ENCODE measurements around the gene ERO1B.

ERO1B gene

GRCh38 chr1:236282719-236283118, 961 bp upstream of the ERO1B start:
- H3K4me3 ChIP-seq (ENCODE audit: low read length) = peak overlapping the region; percentile 88
- TF ChIP-seq ZNF274 (IDR thresholded peaks at IDR 0.05; ENCODE audit: low read depth, low read length) = no peak

GRCh38 chr1:236282425-236282716, 613 bp upstream of the ERO1B start:
- TF ChIP-seq ZNF274 (IDR thresholded peaks at IDR 0.05; ENCODE audit: low read depth, low read length) = no peak
- peak overlapping the region; percentile 88 for H3K4me3 ChIP-seq (ENCODE audit: low read length)

- no peak for TF ChIP-seq ZNF274 (IDR thresholded peaks at IDR 0.05; ENCODE audit: low read depth, low read length)
- H3K4me3 ChIP-seq (ENCODE audit: low read length) = peak overlapping the region; percentile 98
These were observed 532 bp downstream of the ERO1B start for GRCh38 chr1:236281198-236281653.

- H3K4me3 ChIP-seq (ENCODE audit: low read length) = peak overlapping the region; percentile 98
- no peak for TF ChIP-seq ZNF274 (IDR thresholded peaks at IDR 0.05; ENCODE audit: low read depth, low read length)
These were observed 1.1 kb downstream of the ERO1B start for GRCh38 chr1:236280438-236281197.

DNA sequence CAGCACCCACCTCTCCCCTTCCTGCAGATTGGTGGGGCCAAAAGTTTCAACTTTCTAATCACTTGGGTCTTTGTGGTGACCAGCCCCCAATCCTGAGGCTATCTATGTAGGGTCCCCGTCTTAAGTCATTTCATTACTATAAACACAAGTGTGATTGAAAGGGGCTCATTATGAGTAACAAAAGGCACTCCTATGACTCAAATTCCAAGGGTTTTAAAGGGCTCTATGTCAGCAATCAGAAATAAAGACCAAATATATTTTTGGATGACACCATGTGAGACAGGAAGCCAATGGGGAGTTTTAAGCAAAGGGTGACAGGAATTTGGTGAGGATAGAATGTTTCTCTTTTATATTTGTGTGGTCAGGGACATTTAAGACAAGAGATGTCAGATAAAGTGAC, 6.2 kb downstream of the ERO1B start:
- H3K4me3 ChIP-seq (ENCODE audit: low read length) = no peak overlapping the region
- no peak for TF ChIP-seq ZNF274 (IDR thresholded peaks at IDR 0.05; ENCODE audit: low read depth, low read length)

GRCh38 chr1:236275061-236275460, 6.7 kb downstream of the ERO1B start:
- H3K4me3 ChIP-seq (ENCODE audit: low read length) = no peak overlapping the region
- TF ChIP-seq ZNF274 (IDR thresholded peaks at IDR 0.05; ENCODE audit: low read depth, low read length) = no peak

GRCh38 chr1:236273358-236273757, 8.4 kb downstream of the ERO1B start:
- H3K4me3 ChIP-seq (ENCODE audit: low read length) = no peak overlapping the region
- TF ChIP-seq ZNF274 (IDR thresholded peaks at IDR 0.05; ENCODE audit: low read depth, low read length) = no peak

- no peak for TF ChIP-seq ZNF274 (IDR thresholded peaks at IDR 0.05; ENCODE audit: low read depth, low read length)
- H3K4me3 ChIP-seq (ENCODE audit: low read length) = no peak overlapping the region
These were observed 12.3 kb downstream of the ERO1B start for GRCh38 chr1:236269439-236269838.

GRCh38 chr1:236261898-236262297, 19.9 kb downstream of the ERO1B start:
- no peak overlapping the region for H3K4me3 ChIP-seq (ENCODE audit: low read length)
- no peak for TF ChIP-seq ZNF274 (IDR thresholded peaks at IDR 0.05; ENCODE audit: low read depth, low read length)

GRCh38 chr1:236261033-236261432, 20.7 kb downstream of the ERO1B start:
- no peak for TF ChIP-seq ZNF274 (IDR thresholded peaks at IDR 0.05; ENCODE audit: low read depth, low read length)
- no peak overlapping the region for H3K4me3 ChIP-seq (ENCODE audit: low read length)

DNA sequence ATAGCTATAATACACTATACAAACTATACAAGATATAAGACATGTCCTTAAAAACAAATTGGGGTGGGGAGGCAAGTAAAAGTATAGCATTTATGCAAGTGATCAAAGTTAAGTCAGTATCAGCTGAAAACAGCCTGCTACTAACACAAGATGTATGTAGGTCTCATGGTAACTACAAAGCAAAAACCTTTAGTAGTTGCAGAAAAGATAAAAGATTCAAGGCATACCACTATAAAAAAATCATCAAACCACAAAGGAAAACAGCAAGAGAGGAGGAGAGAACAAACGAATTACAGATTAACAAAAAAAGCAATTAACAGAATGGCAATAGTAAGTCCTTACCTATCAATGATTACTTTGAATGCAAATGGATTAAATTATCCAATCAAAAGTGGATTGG, 22.7 kb downstream of the ERO1B start:
- H3K4me3 ChIP-seq (ENCODE audit: low read length) = no peak overlapping the region
- TF ChIP-seq ZNF274 (IDR thresholded peaks at IDR 0.05; ENCODE audit: low read depth, low read length) = no peak

GRCh38 chr1:236258114-236258622, 23.6 kb downstream of the ERO1B start:
- no peak overlapping the region for H3K4me3 ChIP-seq (ENCODE audit: low read length)
- TF ChIP-seq ZNF274 (IDR thresholded peaks at IDR 0.05; ENCODE audit: low read depth, low read length) = no peak

GRCh38 chr1:236257216-236257615, 24.5 kb downstream of the ERO1B start:
- TF ChIP-seq ZNF274 (IDR thresholded peaks at IDR 0.05; ENCODE audit: low read depth, low read length) = no peak
- no peak overlapping the region for H3K4me3 ChIP-seq (ENCODE audit: low read length)

DNA sequence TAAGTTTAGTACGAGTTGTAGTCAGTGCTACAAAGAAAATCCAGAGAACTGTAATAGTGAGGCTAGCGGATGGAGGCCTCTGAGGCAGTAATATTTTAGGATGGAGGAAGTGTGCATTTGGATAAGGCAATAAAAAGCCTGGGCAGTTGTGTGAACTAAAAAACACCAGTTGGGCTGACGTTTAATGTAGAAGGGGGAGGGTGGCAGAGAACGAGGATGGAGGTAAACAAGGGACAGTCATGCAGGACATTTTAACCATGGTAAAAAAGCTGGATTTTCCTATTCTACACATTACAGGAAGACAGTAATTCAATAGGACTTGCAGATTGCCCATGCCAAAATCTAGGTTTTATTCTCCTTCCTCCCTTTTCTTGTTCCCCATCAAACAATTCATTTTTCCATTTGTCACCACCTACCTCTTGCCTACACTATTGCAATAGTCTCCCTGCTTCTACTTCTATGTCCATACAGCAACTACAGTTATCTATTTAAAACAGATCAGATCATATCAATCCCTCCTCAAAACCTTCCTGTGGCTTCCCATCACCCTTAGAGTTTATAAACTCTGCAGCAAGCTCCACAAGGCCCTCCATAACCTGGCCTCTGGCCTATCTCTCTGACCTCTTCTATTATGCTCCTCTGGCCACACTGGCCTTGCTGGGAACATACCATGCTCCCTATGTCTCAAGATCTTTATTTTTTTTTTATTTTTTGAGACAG, 27.7 kb downstream of the ERO1B start:
- TF ChIP-seq ZNF274 (IDR thresholded peaks at IDR 0.05; ENCODE audit: low read depth, low read length) = no peak
- no peak overlapping the region for H3K4me3 ChIP-seq (ENCODE audit: low read length)

DNA sequence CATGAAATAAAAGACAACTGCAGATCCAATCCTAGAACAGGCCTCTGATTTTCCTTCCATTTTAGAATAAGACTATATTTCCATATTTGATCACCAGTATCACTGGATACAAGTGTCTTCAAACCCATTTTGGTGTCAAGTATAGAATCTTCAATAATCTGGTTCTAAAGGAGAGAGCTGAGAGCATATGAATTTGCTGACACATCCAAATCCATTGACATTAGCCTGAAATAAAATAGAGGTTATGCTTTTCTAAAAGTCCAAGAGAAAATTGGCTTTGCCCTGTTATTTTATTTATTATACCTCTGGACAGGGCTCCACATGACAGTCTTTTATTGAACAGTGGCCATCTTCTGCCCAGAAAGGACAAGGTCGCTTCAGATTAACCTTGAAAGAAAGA, 28.6 kb downstream of the ERO1B start:
- no peak for TF ChIP-seq ZNF274 (IDR thresholded peaks at IDR 0.05; ENCODE audit: low read depth, low read length)

More for the DNA sequence above, 28.6 kb downstream of the ERO1B start:
- no peak overlapping the region for H3K4me3 ChIP-seq (ENCODE audit: low read length)

All from GM08714 (cell line).